GM21447 (cell line): Measurements from ENCODE around the gene MAPT.

ENCODE experiments used
- ATAC-seq: cut with Tn5 transposase; IDR thresholded peaks from one replicate; pipeline ENCODE4 v1.9.1; 2021; ENCODE audit not compliant: unreplicated experiment

MAPT gene

DNA sequence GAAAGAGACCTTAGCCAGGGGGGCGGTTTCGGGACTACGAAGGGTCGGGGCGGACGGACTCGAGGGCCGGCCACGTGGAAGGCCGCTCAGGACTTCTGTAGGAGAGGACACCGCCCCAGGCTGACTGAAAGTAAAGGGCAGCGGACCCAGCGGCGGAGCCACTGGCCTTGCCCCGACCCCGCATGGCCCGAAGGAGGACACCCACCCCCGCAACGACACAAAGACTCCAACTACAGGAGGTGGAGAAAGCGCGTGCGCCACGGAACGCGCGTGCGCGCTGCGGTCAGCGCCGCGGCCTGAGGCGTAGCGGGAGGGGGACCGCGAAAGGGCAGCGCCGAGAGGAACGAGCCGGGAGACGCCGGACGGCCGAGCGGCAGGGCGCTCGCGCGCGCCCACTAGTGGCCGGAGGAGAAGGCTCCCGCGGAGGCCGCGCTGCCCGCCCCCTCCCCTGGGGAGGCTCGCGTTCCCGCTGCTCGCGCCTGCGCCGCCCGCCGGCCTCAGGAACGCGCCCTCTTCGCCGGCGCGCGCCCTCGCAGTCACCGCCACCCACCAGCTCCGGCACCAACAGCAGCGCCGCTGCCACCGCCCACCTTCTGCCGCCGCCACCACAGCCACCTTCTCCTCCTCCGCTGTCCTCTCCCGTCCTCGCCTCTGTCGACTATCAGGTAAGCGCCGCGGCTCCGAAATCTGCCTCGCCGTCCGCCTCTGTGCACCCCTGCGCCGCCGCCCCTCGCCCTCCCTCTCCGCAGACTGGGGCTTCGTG lies at the start of gene MAPT:
TSS of gene MAPT (plus strand) at position 533 of the 763 bp plus-strand sequence. CDS start 67,784 bp downstream, outside the sequence.
- ATAC-seq = no peak

DNA sequence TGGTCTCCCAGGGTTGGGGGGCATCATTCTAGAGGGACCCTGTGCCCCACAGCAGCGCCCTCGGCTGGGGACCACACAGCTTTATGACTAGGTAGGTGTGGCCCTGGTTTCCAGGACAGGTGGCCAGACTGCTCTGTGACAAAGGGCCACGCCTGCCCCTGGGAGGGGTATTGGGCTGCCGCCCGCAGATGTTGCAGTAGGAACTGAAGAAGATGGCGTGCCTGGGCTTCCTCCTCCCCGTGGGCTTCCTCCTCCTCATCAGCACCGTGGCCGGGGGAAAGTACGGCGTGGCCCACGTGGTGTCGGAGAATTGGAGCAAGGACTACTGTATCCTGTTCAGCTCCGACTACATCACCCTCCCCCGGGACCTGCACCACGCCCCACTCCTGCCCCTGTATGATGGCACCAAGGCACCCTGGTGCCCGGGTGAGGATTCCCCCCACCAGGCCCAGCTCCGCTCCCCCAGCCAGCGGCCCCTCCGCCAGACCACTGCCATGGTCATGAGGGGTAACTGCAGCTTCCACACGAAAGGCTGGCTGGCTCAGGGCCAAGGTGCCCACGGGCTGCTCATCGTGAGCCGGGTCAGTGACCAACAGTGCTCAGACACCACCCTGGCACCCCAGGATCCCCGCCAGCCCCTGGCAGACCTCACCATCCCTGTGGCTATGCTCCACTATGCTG lies 49.5 kb upstream of the MAPT start, which contains the start of gene SPPL2C:
TSS of gene SPPL2C (plus strand) at position 187 of the 681 bp plus-strand sequence. CDS start at position 213, 26 bp downstream.
- ATAC-seq = no peak

DNA sequence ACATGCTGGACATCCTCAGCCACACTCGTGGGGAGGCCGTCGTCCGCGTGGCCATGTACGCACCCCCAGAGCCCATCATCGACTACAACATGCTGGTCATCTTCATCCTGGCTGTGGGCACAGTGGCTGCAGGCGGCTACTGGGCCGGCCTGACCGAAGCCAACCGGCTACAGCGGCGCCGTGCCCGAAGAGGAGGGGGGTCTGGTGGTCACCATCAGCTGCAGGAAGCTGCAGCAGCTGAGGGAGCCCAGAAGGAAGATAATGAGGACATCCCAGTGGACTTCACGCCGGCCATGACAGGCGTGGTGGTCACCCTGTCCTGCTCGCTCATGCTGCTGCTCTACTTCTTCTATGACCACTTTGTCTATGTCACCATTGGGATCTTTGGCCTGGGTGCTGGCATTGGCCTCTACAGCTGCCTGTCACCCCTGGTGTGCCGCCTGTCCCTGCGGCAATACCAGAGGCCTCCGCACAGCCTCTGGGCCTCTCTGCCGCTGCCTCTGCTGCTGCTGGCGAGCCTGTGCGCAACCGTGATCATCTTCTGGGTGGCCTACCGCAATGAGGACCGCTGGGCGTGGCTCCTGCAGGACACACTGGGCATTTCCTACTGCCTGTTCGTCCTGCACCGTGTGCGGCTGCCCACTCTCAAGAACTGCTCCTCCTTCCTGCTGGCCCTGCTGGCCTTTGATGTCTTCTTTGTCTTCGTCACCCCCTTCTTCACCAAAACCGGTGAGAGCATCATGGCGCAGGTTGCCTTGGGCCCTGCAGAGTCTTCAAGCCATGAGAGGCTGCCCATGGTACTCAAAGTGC lies 48.8 kb upstream of the MAPT start:
- no peak for ATAC-seq

DNA sequence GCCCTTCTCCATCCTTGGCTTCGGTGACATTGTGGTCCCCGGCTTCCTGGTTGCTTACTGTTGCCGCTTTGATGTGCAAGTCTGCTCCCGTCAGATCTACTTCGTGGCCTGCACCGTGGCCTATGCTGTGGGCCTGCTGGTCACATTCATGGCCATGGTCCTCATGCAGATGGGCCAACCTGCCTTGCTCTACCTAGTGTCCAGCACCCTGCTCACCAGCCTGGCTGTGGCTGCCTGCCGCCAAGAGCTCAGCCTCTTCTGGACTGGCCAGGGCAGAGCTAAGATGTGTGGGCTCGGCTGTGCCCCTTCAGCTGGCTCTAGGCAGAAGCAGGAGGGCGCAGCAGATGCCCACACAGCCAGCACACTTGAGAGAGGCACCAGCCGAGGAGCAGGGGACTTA lies 48.1 kb upstream of the MAPT start:
- ATAC-seq = no peak

DNA sequence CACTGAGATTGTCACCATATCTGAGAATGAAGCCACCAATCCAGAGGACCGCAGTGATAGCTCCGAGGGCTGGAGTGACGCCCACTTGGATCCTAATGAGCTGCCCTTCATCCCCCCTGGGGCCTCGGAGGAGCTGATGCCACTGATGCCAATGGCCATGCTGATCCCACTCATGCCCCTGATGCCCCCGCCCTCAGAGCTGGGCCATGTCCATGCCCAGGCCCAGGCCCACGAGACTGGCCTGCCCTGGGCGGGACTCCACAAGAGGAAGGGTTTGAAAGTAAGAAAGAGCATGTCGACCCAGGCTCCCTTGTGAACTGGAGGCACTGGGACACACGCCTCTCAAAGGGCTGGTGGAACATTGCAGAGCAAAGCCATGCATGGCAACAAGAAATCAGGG lies 47.7 kb upstream of the MAPT start:
- ATAC-seq = no peak

DNA sequence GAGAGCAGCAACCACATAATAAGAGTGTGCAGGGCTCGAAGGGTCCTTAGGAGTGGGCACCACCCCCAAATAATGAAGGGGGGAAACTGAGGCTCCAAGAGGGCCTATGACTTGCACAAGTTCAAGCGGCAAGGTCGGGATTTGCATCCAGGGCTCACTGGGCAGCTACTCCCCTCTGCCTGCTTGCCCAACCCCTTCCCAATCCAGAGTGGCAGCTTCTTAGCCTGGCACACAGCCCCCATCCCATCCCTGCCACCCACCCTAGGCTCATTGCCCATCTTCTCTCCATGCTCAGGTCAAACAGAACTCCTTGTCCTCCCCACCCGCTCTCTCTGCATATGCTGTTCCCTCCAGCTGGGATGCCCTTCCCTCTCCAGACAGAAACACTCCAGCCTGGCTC lies 47.3 kb upstream of the MAPT start:
- ATAC-seq = no peak

DNA sequence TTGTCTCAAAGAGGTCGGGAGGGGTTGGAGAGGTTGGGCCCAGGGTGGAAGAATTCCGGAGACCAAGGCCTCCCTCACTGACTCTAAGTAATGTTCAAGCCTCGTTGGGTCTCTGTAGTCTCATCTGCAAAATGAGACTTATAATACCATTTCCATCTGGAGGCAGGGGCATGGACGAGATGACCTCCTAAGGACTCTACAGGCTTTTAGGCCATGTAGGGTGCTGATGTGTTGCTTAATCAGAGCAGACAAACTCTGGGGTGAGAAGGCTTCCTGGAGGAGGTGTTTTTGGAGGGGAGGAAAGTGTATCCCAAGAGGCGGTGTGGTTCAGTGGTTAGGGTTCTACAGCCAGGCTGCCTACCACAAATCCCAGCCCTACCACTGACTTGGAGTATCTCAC lies 46.6 kb upstream of the MAPT start:
- ATAC-seq = no peak

DNA sequence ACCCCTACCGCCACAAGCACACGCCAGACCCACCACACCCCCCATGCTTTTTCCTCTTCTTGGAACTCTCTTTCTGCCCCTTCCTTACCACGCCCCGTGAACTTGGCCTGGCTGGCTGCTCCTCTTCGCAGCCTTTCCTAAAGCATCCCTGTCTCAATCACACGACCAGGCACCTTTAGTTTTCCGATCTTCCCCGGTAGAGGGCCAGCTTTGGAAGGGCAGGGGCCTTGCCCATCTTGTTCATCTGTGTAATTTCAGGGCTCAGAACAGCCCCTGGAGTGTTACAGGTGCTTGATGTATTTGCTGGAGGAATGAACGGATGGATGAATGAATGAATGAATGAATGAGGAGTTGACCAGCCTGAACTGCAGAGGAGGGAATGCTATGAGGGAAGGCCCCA lies 45.9 kb upstream of the MAPT start:
- no peak for ATAC-seq

DNA sequence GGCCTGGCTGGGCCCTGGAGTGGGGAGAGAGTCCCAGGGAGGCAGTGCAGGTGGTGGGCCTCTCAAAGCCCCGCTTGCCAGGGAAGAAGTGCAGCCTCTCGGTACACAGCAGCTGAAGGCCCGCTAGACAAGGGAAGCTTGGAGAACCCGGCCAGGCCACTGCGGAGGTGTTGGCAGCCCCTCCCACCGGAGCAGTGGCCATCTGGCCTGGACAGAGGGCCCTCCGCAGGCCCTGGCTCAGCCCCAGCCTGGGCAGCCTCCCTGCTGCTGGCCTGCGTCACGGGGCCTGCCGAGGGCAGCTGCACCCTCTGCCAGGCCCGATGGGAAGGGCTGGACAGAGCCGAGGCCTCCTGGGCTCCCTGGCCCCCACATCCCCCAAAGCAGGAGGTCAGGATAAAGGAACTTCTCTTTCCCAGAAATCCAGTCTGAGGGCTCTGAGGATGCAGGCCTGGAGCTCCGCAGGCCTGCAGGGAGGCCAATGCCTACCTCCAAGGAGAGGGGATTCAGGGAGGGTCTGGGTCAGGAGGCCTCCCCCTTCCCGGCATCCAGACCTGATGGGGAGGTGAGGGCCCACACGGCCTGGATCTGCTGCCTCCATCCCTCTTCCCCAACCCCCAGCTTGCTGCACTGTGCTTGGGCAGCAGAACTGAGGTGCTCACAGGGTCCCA lies 45.4 kb upstream of the MAPT start:
- no peak for ATAC-seq

DNA sequence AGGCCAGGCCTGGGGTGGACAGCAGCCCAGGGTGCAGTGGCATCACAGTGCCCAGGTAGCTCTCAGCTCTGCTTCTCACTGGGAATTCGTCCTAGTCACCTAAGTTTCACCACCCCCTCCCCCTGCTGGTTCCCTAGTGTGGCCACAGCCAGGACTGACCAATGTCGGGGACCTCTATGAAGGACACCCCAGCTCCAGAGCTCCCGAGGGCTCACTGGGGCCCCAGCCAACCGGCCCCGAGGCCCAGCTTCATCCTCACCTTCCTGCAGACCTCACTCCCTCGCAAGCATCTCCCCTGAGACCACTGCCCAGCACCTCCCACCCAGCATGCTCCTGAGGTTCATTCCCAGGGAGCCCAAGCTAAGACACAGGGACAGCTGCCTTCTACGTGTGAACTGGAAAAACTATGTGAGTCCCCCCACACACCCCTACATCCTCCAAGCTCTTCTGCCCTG lies 44.8 kb upstream of the MAPT start:
- no peak for ATAC-seq

DNA sequence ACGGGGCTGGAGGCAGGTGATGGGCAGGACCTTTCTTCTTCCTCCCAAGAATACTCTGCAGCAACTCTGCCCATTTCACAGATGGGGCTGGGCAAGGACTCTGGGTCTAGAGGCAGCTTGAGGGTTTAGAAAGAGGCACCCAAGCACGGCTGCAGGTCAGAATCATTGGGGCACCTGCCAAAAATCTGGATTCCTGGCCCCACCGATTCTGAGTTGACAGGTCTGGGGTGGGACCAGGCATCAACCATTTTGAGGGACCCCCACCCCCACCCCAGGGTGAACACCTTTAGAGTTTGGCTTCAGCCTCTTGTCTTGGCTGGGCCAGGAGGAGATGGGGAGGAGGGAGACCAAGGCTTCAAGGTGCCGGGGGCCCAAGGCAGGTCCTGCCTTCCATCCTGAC lies 44.3 kb upstream of the MAPT start:
- ATAC-seq = no peak

DNA sequence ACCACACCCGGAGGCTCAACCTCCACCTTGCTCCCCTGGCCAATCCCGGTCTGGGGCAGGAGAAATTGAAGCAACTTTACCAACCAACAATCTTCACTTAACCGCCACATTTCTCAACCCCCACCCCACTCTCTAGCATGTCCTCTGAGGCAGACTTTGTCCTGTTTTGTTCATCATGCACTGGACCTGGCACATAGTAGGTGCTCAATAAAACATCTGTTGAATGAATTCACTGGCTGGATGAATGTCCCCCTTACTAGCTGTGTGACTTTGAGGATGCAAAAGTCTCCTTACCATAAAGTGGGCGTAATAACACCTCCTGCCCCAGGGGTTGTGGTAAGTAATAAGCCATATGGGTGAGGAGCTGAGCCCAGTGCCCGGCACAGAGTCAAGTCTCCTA lies 43.9 kb upstream of the MAPT start:
- no peak for ATAC-seq

DNA sequence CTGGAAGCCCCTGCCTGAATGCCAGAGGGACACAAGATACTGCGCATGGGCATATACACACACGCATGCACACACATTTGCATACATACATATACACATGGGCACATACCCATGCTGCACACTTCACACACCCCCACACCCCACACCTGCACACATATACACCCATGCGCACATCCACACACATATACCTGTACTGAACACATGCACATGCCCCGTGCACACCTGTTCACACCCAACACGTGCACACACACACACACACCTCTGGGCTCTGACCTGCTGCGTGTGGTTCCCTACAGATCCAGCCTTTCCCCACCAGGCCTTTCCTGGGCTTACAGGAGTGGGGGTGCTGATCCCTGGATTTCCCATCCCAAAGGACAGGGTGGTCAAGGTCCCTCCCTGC lies 43.3 kb upstream of the MAPT start:
- no peak for ATAC-seq

DNA sequence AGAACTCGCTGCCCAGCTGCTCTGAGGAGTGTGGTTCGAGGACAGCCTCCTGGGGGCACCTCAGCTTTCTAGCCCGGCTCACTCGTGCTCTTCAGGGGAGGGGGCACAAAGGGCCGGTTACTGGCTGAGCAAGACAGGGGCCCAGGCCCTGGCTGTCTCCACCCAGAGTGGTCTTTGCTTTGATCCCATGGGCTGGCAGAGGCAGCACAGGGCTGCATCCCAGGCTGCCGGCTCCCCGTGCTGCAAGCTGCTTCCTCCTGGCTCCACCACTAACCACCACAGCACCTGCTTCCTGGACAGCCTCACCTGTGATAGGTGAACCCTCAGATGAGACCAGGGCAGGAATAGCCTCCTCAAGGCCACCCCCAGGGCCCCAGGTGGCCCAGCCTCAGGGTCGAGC lies 42.9 kb upstream of the MAPT start:
- ATAC-seq = no peak

DNA sequence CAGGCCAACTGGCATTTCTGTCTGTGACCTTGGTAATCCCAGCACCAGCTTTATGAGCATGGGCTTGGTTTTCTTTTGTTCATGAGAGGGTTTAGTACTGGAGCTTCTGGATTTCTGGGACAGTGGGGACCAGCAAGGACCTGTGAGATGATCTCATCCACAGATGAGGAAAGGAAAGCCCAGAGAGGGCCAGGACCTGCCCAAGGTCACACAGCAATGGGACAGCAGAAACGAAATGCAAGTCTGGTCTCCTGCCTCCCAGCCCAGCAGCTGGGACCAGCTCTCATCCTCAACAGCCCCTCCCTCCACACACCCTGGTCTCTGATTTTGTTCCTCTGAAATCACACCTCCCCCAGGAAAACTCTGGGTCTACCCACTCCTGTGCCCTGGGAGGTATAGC lies 42.5 kb upstream of the MAPT start:
- ATAC-seq = no peak

DNA sequence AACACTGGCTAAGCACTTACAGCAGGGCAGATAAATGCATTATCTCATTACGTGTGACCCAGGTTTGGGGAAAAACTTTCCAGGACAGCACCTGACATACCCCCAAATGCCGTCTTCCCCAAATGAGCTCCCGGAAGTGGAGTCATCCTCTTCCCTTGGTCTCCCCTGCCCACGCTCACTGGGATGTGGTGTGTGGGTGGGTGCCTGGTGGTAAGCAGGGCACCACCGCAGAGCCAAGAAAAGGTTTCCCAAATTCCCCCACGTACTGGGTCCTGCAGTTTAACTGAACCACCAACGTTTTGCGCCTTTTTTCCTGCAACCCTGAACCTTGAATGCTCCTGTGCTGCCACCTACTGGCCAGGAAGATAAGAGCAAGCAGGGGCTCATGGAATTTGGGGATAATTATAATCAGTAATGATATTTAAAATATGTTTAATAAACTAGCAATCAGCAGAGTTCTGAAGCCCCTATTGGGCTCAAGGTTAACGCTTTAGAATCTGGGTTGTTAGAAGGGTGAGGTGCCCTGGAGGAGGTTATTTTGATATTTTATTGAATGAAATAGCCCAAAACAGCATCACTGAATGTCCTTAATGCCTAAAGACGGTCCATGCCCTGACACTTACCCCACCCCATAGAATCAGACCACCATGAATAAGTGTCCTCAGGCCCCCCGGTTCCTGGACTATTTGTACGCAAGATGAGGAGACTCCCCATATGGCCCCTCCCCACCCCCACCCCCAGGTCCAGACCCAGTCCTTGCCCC lies 41.6 kb upstream of the MAPT start:
- no peak for ATAC-seq

DNA sequence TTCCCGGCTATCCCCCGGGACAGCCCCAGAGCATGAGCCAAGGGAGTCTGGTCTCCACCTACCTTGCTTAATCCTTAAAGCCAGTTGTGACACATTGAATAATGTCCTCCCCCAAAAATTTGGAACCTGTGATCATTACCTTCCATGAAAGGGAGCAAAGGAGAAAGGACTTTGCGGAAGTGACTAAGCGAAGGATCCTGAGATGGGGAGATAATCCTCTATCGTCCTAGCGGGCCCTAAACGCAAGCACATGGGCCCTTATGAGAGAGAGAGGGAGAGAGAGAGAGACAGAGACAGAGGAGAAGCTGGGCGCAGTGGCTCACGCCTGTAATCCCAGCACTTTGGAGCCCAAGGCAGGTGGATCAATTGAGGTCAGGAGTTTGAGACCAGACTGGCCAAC lies 40.1 kb upstream of the MAPT start:
- no peak for ATAC-seq

DNA sequence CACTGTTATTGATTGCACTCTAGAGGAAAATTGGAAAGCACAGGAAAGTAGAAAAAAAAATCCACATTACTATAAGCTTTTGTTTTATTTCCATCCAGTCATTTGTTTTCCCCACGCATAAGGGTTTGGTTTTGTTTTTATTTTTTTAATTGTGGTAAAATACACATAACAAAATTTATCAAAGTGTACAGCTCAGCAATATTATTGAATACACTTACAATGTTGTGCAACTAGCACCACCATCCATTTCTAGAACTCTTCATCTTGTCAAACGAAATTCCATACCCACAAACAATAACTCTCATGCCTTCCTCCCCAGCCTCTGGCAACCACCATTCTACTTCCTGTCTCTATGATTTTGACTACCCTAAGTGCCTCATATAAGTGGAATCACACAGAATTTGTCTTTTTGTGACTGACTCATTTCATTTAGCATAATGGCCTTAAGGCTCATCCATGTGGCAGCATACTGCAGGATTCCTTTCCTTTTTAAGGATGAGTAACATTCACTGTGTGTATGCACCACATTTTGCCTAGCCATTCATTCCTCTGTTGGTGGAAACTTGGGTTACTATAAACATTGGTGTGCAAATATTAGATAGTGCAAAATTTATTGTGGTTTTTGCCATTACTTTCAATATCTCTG lies 38.5 kb upstream of the MAPT start:
- no peak for ATAC-seq

DNA sequence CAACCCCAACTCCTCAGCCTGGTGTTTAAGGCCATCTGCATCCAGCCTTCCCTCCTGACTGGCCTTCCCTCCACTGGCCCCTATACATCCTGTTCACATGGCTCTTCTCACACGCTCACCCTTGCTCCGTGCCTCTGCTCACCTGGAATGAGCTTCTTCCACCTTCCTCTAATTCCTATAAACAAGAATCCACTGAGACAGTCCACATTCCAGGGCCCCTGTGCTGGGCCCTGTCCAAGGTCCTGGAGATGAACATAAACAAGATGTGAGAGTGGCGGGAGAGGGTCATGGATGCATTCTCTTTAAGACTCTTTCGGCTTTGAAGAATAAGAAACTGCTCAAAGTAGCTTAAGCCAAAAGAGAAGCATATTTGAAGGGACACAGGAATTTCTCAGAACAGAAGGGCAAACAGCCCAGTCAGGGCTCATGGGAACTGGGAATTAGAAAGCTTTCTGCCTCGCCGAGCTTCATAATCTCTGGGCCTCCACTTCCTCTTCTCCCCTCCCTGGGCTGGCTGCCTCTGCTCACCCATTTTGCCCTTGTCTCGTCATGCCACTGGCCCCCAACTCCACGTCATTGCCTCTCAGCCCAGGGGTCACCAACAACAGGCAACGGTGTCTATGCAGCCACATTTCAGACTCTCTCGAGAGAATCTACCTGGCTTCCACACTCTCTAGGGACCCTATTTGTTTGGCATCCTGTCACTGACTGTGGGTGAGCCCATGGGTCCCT lies 36.2 kb upstream of the MAPT start:
- ATAC-seq = no peak
